HG02870 (cell line): ENCODE measurements around the gene ANO6.
"Not testable (repeated sequence)": the region's sequence is repeated elsewhere in the genome, so short reads cannot be mapped to it uniquely, and the experiment has no call there.

ENCODE experiments used
- ATAC-seq: cut with Tn5 transposase; IDR thresholded peaks from one replicate; pipeline ENCODE4 v1.9.1; 2021; ENCODE audit warnings: mild to moderate bottlenecking, moderate library complexity; ENCODE audit not compliant: unreplicated experiment

Gene ANO6

DNA sequence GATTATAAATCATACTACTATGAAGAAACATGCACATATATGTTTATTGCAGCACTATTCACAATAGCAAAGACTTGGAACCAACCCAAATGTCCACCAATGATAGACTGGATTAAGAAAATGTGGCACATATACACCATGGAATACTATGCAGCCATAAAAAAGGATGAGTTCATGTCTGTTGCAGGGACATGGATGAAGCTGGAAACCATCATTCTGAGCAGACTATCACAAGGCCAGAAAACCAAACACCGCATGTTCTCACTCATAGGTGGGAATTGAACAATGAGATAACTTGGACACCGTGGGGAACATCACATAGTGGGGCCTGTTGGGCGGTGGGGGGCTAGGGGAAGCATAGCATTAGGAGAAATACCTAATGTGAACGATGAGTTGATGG is 181.6 kb downstream of the ANO6 start:
- not testable (repeated sequence) for ATAC-seq

DNA sequence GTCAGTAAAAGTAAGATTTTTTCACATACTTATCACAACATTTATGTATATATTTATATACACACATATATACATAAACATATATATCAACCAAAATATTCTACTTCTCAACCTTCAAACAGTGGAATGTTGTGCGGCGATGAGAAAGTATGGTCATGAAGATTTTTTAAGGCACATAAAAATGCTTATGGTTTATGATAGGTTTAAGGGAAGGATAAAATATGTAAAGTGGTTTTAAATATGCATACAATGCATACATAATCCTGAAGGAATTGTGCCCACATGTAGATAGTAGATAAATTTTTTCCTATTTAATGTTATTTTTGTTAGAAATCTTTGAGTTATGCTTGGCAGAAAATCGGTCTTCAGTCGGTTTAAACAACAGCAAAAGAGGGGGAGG is 182.7 kb downstream of the ANO6 start:
- ATAC-seq, result no peak

DNA sequence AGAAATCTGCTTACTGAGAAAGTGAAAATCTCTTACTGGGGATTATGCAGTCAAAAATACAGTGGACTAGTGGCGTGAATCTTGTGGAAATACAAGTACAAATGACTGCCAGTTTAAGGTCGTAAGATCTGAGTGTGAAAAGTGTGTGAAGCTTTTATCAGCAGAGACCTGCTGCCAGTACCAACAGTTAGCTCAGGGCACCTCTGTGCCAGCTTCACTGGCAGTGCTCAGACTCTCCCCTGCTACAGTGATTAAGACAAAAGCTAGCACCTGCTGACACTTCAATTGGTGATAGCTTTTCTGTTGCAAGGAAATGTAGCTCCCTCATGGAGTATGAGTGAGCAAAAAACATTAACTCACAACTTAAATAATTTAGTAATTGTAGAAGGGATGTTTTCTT is 185.1 kb downstream of the ANO6 start:
- no peak for ATAC-seq

DNA sequence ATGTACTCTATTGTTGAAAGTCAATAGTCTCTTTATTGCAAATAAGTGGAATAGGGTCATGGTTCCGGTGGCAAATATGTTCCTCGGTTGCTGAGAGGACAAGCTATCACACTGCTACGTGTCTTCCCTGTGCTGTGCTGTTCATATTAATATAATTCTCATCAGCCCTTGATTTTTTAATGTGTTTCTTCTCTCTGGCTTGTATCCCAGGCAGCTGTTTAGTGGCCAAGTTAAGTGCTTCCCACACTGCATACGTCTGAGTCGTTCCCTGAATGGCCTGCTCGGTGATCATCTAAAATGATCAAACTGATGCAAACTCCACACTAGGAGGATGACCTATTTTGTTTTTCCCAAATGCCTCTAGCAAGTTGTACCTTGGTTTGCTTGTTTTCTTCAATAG is 186.4 kb downstream of the ANO6 start:
- no peak for ATAC-seq

DNA sequence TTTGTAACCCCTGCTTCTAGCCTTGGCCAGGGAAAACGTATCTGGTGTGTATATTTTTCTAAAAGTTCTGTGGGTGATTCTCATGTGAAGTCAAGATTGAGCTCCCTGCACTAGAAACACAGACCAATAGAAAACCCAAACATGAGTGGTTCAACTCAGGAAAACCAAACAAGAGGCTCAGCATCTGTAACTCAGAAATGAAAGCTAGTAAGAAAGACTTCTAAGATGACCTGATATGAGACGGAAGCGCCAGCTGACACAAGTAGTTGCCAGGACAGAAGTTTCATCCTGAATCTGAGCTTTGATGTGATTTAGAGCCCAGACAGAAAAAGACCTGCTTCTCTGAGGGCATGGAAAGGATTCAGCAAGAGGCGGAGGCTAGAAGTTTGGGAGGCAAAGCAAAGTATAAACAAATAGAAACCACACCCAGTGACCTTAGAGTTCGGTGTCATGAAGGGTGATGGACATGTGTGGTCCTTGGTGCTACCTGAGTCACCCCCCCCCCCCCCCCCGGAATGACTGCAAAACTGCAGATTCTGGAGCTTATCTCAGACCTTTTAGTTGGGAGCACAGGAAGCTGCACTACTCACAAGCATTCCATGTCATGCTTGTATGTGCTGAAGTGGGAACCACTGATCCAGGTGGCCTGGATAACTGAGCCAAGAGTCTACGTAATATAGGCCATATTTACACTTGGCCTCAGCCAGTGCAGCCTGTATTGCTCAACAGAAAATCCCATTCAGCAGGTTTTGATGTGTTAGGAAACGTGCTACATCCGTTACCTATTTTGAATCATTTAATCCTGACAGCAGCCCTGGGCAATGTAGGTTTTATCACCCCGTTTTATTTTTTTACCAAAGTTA is 191.3 kb downstream of the ANO6 start:
- ATAC-seq, result no peak

DNA sequence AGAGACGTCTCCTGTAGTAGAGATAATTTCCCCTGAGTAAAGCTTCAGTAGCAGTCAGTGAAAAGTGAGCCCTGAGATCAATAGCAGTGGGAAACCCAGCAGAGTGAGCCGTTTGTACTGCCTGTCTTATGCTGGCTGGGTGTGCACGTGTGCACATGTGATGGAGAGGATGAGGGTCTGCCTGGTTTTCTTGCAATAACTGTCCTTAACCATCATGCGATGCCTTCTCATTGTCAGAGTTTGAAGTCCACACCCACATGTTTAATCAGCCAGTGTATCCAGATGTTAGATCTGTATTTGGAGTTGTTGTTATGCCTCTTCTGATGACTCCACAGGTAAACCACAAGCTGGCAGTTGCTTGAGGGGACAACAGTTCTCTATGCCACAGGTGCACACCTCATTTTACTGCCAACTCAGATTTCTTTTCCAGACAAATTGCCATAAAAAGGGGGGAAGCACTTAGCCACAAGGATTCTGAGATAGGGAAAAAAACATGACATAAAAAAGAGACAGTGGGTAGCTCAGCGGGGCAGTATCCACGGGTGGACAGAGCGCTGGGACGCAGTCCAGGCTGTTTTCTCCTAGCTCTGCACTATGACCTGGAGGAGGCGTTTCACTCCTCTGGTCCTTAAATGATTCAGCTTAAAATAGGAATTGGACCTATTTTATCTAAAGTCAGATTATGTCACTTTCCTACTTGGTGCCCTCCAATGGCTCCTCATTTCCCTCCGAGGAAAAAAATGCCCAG is 192.3 kb downstream of the ANO6 start:
- no peak for ATAC-seq

DNA sequence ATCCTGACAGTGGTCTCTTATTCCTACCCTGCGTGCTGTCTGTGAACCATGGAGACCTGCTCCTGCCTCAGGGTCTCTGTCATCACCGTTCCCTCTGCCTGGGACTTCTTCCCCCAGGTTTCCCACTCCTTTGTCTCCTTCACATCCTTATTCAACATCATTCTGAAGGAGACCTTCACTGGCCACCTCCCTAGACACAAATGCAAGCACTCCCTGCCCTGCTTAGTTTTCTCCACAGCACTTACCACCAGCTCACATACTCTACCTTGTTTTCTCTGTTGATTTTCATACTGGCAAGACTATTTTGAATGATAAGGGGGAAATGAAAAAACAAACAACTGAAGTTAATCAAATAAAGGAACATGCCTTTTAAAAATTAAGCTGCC is 192.8 kb downstream of the ANO6 start:
- no peak for ATAC-seq

DNA sequence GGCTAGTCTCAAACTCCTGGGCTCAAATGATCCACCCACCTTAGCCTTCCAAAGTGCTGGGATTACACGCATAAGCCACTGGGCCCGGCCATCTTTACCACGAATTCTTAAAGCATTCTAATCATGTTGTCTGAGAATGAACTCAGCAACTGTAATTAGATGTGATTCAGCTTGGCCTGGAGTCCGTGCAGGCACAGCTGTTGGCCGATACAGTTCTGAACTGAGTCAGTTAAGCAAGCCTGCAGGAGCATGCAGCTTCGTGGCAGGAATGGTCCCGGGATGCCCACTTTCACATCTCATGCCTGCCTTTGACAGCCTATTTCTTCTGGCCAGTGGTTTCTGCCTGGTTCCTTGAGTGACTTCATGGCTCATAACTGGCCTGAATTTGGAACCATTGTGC is 194.1 kb downstream of the ANO6 start:
- no peak for ATAC-seq

DNA sequence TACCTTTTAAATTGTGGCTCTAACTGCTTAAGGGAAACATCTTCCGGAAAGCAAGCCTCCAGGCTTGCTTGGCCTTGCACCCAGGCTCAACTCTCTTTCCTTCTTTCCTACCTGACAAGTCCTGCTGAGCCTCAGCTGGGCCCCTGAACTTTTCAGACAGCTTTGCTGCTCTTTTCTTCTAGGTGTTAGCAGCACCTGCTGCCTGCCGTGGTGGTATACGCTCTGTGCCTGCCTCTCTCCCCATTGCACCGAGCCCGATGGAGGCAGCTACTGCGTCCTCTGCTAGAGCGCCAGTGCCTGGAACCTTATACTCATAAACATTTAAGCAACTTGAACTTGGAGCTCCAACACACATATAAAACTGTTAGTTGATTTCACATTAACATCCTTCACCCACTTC is 195.7 kb downstream of the ANO6 start:
- ATAC-seq, result no peak

DNA sequence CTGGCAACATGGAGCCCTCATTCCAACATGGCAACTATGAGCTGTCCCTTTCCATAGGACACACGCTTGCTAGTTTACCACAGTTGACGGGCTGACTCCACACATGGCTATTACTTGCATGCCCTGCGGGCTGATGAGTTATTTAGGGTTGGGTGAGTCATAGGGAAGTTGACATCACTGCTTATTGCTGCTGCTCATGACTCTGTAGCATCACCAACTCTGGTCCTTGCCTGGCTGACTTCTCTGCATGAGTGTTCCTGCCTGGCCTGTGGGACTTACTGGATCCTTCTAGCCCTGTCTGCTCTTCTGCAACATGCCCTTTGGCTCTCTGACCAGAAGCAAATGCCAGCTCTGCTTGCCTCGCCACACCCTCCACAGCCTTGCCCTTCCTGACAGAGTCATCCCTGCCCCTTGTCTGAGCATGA is 199.5 kb downstream of the ANO6 start:
- peak; percentile 93 for ATAC-seq

DNA sequence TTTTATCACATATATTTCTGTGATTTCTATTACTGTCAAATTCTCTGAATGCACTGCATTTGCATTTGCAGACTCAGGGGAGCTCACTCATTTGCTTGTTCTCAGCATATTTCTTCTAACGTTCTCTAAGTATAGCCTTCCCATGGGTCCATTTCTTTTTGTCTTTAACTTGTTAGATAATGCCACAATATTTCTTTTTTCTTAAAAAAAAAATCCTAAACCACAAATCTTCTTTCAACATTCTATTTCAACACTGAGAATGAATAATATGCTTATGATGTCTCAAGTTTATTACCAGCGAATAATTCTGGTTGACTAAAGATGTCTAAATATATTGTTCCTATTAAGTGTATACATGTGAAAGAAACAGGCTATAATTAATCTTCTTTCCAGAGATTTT is 200.2 kb downstream of the ANO6 start:
- no peak for ATAC-seq

DNA sequence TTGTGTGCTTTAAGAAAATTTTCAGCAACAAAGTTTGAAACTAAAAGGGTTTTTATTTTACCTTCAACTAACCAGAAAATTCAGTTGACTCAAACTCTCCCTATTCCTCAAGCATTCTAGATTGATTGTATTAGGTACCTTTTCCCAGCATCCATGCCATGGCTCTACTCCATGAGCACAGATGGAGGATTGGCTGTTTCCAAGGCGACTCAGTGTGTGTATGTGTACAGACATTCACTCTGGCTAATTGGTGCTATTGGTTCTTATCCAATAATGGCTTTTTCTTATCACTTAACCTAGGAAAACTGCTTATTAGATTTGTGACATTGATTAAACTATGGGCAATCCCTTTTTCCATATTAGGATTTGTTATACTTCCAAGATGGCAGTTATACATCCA is 202.6 kb downstream of the ANO6 start:
- ATAC-seq, result no peak

DNA sequence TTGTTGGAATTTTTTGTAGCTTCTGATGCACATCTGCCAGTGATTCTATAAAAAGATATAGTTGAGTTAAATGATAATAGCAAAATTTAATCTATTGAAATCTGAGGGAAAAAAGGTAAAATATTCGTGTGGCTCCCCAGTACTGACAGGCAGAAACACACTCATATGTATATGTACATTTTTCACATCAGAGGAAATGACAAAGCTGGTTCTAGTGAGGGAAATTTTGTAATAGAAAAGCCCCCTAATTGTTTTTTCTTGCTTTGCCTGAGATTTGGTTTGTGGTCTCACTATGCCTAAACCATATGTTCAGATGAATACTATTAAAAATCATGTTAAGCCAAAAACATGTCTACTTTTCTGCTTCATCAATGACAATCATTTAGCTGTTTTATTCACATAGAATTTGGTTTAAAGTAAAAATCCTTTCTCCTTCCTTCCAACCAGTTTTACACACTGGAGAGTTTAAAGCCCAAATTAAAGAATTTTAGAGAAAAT is 203.5 kb downstream of the ANO6 start:
- ATAC-seq, result no peak

DNA sequence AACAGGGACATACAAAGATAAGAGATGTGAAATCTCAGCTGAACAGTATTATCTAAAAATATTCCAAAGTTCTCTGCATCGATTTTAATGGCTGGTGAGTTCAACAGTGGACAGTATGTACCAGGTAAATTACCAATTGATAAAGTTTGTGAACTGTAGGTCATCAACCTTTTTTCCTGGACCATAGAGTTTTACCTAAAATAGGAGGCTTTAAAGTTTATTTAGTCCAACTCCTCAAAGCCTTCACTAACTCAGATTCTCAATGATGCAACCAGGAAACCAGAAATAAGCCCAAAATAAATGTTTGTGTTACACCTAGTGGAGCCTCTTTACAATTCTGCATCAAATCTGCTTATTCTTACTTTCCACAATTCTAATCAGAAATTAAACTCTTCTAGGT is 205.8 kb downstream of the ANO6 start:
- no peak for ATAC-seq

DNA sequence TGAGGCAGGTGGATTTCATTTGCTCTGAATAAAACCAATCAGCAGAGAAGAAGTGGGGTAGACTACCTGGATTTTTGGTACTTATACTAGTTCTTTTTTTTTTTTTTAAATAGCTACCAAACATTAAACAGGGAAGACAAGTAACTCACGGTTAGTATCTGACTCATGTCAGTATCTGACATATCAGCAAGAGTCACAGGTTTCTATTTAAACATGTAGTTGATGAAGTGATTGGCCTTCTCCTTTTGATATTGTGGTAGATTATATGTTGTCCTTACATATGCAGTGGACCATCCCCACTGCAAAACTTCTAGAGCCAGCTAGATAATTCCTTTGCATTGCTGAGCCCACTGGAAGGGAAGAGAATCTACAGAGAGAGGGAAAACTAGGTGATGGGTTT is 208.0 kb downstream of the ANO6 start:
- ATAC-seq, result no peak

DNA sequence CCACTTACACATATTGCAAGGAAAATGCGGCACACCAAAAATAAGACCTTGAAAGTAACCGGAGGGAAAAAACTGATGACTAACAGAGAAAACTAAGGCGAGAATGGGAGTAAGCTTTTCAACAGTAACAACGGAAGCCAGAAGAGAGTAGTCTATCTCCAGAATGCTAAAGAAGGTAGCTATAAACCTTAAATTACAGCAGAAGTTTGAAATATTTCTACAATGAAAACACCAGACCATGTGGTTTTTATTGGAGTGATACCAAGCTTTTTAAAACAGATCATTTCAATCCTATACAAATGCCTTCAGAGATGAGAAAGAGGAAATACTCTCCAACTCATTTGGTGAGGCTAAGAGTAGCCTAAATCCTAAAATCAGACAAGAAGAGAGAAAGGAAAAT is 209.5 kb downstream of the ANO6 start:
- ATAC-seq, result no peak

DNA sequence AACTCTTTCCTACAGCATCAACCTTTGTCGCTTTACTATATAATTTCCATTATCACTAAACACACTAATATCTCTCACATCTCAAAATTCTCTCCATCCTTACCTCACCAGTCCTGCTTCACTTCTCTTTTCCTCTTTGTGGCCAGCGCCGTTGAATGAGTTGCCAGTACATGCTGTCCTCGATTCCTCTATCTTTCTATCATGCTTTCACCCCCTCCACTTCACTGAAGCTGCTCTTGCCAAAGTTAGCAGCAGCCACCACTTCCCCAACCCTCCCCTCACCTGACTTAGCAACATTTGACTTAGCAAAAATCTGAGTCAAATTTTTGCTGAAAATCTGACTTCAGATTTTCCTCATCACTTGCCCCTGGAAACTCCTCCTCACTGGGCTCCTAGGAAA is 210.4 kb downstream of the ANO6 start:
- ATAC-seq, result no peak

DNA sequence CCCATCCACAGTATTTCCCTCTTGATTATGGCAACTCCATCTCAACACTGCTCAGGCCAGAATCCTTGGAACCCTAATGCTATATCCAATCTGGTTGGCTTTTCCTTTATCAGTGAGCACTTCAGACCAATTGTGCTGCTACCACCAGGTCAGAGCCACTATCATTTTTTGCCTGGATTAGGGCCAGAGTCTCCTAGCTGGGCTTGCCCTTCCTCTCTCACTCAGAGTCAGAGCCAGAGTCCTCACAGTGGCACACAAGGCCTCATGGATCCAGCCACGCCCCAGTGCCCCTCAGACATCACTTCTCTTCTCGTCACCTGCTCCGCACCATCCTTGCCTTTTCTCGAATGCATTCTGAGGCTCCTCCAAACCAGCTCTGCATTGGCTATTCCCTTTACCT is 211.1 kb downstream of the ANO6 start:
- no peak for ATAC-seq

DNA sequence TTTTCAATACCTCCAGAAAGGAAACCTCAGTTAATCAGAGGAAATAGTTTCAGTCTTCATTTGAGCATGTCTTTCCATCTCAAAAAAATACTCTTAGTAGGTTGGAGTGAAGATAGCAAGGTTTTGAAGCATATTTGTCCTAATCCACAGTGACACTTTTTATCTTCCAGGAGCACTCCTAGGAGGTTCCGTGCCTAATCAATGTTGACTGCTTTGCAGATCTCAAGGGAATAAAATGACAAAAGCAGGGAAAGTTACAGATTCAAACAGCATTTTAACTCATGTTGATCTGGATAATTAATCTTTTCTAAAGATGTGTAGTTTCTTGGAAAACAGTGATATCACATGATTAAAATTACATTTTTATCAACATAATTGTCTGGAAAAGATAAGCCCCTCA is 213.9 kb downstream of the ANO6 start:
- ATAC-seq, result no peak

DNA sequence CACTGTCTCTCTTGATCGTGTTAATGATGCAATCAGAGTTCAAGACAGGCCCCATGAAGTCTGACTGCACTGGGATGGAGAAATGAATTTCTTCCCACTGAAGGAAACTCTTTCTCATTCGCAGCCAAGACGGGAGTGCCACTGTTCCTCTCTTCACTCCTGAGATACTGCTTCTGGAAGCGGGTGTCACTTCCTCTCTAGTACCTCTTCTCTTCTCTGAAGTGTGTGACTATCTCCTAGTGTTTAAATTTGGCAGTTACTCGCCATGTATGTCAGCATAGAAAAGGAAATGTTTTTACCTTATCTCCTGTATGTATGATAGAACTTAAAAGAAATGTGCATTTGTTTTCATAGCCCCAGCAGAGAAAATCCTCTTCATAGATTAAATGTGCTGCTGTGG is 215.2 kb downstream of the ANO6 start:
- no peak for ATAC-seq

DNA sequence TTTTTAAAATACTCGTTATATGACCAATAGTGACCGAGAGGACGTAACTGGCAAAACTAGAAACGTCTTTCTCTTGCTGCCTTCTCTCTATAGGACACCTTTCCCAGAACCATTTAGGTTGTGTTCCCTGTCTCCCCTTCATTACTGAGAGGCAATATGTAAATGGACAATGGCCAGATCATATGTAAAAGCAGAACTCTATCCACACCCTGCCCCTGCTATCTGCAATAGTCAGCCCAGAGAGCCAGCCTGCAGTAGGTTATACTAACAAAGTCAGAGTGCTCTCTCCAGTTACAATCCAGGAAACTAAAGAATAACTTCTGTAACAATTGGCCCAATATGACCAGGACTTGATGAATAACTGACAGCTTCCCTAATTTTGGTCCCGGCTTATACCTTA is 216.8 kb downstream of the ANO6 start:
- no peak for ATAC-seq

DNA sequence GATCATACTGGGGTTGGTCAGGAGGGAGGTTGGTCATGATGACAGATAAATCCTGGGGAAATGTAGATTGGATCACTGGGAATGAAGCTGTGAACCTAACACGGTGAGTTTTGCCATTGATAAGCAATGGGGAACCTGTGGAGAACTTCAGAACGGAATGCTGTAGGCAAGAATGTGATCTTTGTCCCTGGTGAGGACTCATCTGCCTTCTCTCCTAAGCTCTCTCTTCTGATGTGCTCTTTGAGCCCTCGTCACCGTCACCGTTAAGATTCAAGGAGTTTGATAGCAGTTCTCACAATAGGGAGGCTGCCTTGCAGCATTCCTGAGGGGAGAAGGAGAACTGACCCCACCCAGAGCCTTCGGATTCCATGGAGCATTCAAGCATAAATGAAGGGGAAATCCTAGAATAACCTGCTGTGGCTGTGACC is 217.6 kb downstream of the ANO6 start:
- no peak for ATAC-seq
